AG10803 (cell line): ENCODE measurements around the gene MTG2.
"Not testable (repeated sequence)": the region's sequence is repeated elsewhere in the genome, so short reads cannot be mapped to it uniquely, and the experiment has no call there.

Experiments
- DNase-seq: peaks from one replicate; pipeline ENCODE4 v3.0.0; 2010; ENCODE audit warnings: low read depth
- H3K4me3 ChIP-seq: 2 replicates; pipeline ENCODE4 v1.5.1; 2011; ENCODE audit warnings: mild to moderate bottlenecking, low read length, control low read depth
- TF ChIP-seq, protein P1 (sequence below): conservative IDR thresholded peaks from 2 replicates; pipeline ENCODE4 v1.5.1; 2011; ENCODE audit warnings: mild to moderate bottlenecking, low read length, control low read depth, inconsistent platforms

Gene MTG2

DNA sequence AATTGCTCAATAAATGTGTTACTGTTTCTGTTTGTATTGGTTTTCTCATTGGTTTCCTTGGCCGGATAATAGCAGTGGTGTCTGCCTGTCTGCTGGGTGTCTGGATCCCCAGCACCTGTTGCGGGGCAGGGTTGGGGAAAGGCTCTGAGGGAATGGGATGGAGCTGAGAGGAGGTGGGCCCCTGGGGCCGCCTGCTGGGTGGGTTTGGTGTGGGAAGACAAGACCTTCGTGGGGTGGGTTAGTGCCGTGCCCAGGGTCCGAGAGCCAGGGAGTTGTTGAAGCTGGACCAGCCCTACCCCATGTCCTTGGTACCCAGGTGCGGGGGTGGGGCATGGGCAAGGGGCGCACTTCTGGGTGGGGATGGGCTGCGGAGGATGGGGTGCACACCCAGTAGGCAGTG, 35.3 kb upstream of the MTG2 start:
- H3K4me3 ChIP-seq: no peak overlapping the region
- TF ChIP-seq, protein P1, sequence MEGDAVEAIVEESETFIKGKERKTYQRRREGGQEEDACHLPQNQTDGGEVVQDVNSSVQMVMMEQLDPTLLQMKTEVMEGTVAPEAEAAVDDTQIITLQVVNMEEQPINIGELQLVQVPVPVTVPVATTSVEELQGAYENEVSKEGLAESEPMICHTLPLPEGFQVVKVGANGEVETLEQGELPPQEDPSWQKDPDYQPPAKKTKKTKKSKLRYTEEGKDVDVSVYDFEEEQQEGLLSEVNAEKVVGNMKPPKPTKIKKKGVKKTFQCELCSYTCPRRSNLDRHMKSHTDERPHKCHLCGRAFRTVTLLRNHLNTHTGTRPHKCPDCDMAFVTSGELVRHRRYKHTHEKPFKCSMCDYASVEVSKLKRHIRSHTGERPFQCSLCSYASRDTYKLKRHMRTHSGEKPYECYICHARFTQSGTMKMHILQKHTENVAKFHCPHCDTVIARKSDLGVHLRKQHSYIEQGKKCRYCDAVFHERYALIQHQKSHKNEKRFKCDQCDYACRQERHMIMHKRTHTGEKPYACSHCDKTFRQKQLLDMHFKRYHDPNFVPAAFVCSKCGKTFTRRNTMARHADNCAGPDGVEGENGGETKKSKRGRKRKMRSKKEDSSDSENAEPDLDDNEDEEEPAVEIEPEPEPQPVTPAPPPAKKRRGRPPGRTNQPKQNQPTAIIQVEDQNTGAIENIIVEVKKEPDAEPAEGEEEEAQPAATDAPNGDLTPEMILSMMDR: no peak
- DNase-seq: no peak

GRCh38 chr20:62148383-62148782, 34.4 kb upstream of the MTG2 start:
- not testable (repeated sequence) for H3K4me3 ChIP-seq, DNase-seq

DNA sequence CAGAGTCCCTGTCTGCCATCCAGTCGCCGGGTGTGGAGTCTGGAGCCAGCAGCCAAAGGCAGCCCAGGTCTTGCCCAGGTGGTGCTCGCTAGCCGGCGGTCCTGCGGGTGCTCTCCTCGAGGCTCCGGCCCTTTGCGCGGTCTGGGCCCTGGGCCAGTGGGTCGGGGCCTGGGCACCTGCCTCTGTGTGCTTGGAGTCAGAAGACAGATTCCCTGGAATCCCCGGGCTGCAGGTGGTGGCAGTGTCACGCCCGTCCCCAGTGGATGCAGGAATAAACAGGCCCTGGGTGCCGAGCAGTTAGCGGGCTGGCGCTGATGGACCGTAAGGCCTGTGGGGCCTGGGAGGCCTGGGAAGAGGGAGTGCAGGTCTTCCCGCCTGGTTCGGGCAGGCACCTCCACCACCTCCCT, 33.9 kb upstream of the MTG2 start:
- no peak overlapping the region for H3K4me3 ChIP-seq
- TF ChIP-seq, protein P1: no peak
- no peak for DNase-seq

GRCh38 chr20:62149532-62150309, 33.1 kb upstream of the MTG2 start:
- TF ChIP-seq, protein P1: no peak
- peak; percentile 39 for DNase-seq
- H3K4me3 ChIP-seq: no peak overlapping the region

GRCh38 chr20:62150310-62150575, 32.6 kb upstream of the MTG2 start:
- no peak overlapping the region for H3K4me3 ChIP-seq
- no peak for DNase-seq
- TF ChIP-seq, protein P1: no peak

GRCh38 chr20:62151225-62151624, 31.6 kb upstream of the MTG2 start:
- H3K4me3 ChIP-seq: no peak overlapping the region
- no peak for DNase-seq
- TF ChIP-seq, protein P1: no peak

DNA sequence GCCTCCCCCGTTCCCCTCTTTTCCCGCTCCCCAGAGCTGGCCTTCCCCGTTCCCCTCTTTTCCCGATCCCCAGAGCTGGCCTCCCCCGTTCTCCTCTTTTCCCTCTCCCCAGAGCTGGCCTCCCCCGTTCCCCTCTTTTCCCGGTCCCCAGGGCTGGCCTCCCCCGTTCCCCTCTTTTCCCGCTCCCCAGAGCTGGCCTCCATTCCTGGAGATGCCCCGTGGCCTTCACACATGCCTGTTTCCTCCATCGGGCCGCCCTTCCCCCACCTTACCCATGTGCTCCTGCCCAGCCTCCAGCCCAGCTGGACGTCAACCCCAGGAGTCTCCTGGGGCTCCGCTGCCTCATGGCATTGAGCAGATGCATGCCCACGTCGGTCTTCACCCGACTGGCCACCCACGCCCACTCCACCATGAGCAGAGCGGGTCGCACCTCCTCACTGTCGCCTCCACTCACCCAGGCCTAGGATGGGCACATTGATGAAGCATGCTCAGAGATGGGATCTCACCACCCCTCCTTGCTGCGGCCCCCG, 30.9 kb upstream of the MTG2 start:
- DNase-seq: no peak
- TF ChIP-seq, protein P1: no peak
- no peak overlapping the region for H3K4me3 ChIP-seq
